Calu3 (cell line): ENCODE data around the gene HOXA10. TPM values are rescaled to one million over a fixed set of nuclear protein-coding genes. Genes with fewer than 3 reads are reported as not detected.

Experiments used
- BruUV-seq: library from RNA; stranded (reverse); fragments of 400-500 nt; replicated peaks from 2 replicates; lab custom pipeline; 2021; lab: Mats Ljungman, UMichigan
- CTCF ChIA-PET: fragments of 300-600 bp; sonication (Branson Sonifier 250); formaldehyde crosslinking; loops from one replicate; lab custom pipeline; 2022; ENCODE audit warnings: antibody characterized with exemption; lab: Charles Lee
- DNase-seq: peaks from one replicate; pipeline ENCODE4 v3.0.0; 2022
- H3K27ac Mint-ChIP-seq: one replicate; pipeline ENCODE4 v1.8.0; 2022; ENCODE audit warnings: mixed read lengths; ENCODE audit not compliant: unreplicated experiment
- H3K27me3 Mint-ChIP-seq: one replicate; pipeline ENCODE4 v1.8.0; 2022; ENCODE audit warnings: mixed read lengths; ENCODE audit not compliant: unreplicated experiment
- H3K36me3 Mint-ChIP-seq: one replicate; pipeline ENCODE4 v1.8.0; 2022; ENCODE audit warnings: mild to moderate bottlenecking, moderate library complexity, mixed read lengths; ENCODE audit not compliant: insufficient read depth, unreplicated experiment
- H3K4me1 Mint-ChIP-seq: one replicate; pipeline ENCODE4 v1.8.0; 2022; ENCODE audit warnings: mild to moderate bottlenecking, low read depth, mixed read lengths; ENCODE audit not compliant: unreplicated experiment
- H3K4me3 Mint-ChIP-seq: one replicate; pipeline ENCODE4 v1.8.0; 2022; ENCODE audit warnings: mild to moderate bottlenecking, low read depth, moderate library complexity, mixed read lengths; ENCODE audit not compliant: unreplicated experiment
- H3K9me3 Mint-ChIP-seq: one replicate; pipeline ENCODE4 v1.8.0; 2022; ENCODE audit warnings: low read depth, mixed read lengths; ENCODE audit not compliant: unreplicated experiment
- CTCF ChIP-seq: fragments of 200-600 bp; IDR thresholded peaks from one replicate; pipeline ENCODE4 v1.8.0; 2022; ENCODE audit warnings: antibody characterized with exemption; ENCODE audit not compliant: unreplicated experiment
- intact Hi-C: fragments of 100-400 bp; cut with micrococcal nuclease; formaldehyde crosslinking; loops from one replicate; pipeline ENCODE4 v1.10.0; 2022; ENCODE audit not compliant: unreplicated experiment
- total RNA-seq: library from RNA; stranded (reverse); gene quantifications from 2 replicates; pipeline ENCODE4 v1.2.3, GENCODE V29; 2022

The HOXA10 gene
- total RNA-seq, 1 experiment from 2014 or later, result 11.8 TPM

GRCh38 chr7:27128776-27129728 is 45.1 kb downstream of the HOXA10 start:
- Mint-ChIP-seq H3K27me3 (no peaks in the 10 kb centered on the region), H3K36me3 (peaks cover 2% of the 10 kb centered on the region), H3K9me3 (no peaks in the 10 kb centered on the region), H3K4me1 (peaks cover 34% of the 10 kb centered on the region), H3K27ac (no peak overlapping the region), H3K4me3 (no peak overlapping the region)
- no TSS peak for BruUV-seq
- TF ChIP-seq CTCF, result no peak
- CTCF ChIA-PET, result no interaction called here
- intact Hi-C loops, result no loop called here
- DNase-seq, result no peak

- no peak overlapping the region for H3K4me3 Mint-ChIP-seq
Observed at GRCh38 chr7:27128034-27128433, 46.1 kb downstream of the HOXA10 start.

GRCh38 chr7:27126596-27127327 is 47.4 kb downstream of the HOXA10 start:
- H3K9me3 Mint-ChIP-seq, result no peaks in the 10 kb centered on the region
- H3K4me1 Mint-ChIP-seq, result peaks cover 40% of the 10 kb centered on the region
- peaks cover 22% of the 10 kb centered on the region for H3K36me3 Mint-ChIP-seq
- CTCF ChIA-PET, result interaction anchor here (0.6 kb wide), 1 partner anchor 1340 kb away, joined by 3 read pairs; no protein-coding TSS in a partner anchor
- intact Hi-C loops, result no loop called here
- no peaks in the 10 kb centered on the region for H3K27me3 Mint-ChIP-seq
- DNase-seq, result no peak
- no peak overlapping the region for H3K27ac Mint-ChIP-seq
- H3K4me3 Mint-ChIP-seq, result no peak overlapping the region
- no TSS peak for BruUV-seq
- no peak for TF ChIP-seq CTCF

More at GRCh38 chr7:27128034-27128433, 46.1 kb downstream of the HOXA10 start:
- Mint-ChIP-seq H3K27me3 (no peaks in the 10 kb centered on the region), H3K27ac (no peak overlapping the region), H3K36me3 (peaks cover 10% of the 10 kb centered on the region), H3K4me1 (peaks cover 34% of the 10 kb centered on the region), H3K9me3 (no peaks in the 10 kb centered on the region)
- DNase-seq, result no peak
- BruUV-seq, result no TSS peak
- CTCF ChIA-PET, result interaction anchor here (0.6 kb wide), 1 partner anchor 241 kb away, joined by 5 read pairs; no protein-coding TSS in a partner anchor
- intact Hi-C loops, result no loop called here
- TF ChIP-seq CTCF, result no peak

- no peaks in the 10 kb centered on the region for H3K27me3 Mint-ChIP-seq
- H3K4me1 Mint-ChIP-seq, result peaks cover 47% of the 10 kb centered on the region
- peaks cover 26% of the 10 kb centered on the region for H3K36me3 Mint-ChIP-seq
- H3K27ac Mint-ChIP-seq, result no peak overlapping the region
- CTCF ChIA-PET, result interaction anchor here (0.6 kb wide), 1 partner anchor 1339 kb away, joined by 3 read pairs; no protein-coding TSS in a partner anchor
- intact Hi-C loops, result no loop called here
- no TSS peak for BruUV-seq
- H3K4me3 Mint-ChIP-seq, result no peak overlapping the region
- no peaks in the 10 kb centered on the region for H3K9me3 Mint-ChIP-seq
- no peak for DNase-seq
- no peak for TF ChIP-seq CTCF
Observed at GRCh38 chr7:27125986-27126394, 48.1 kb downstream of the HOXA10 start.
